ENCODE data around the gene EXOC8. TPM values are rescaled to one million over a fixed set of nuclear protein-coding genes. Genes with fewer than 3 reads are reported as not detected.

Gene EXOC8
- polyA plus RNA-seq, 2 of the 4 experiments (the other 2 are of a cell fraction), result 7.7 to 9.8 TPM

GRCh38 chr1:231359113-231359512 lies 21.5 kb upstream of the EXOC8 start:
- Histone ChIP-seq H3K4me3 (no peak overlapping the region), H3K4me2 (peak overlapping the region; percentile 4; the same call in 1 of the 3 replicates), H3K27ac (no peak overlapping the region), H3K4me1 (peaks cover 37% of the 10 kb centered on the region), H3K9me3 (no peaks in the 10 kb centered on the region)
- DNase-seq (ENCODE audit: low read depth in 1 of 2, low spot score in 1 of 2) (peak in 1 of 2 experiments; percentile 39), ATAC-seq (peak in 1 of 2 experiments; percentile 26; a peak in 1 of 6 replicates), FAIRE-seq (no peak)
- TF ChIP-seq CEBPB (IDR thresholded peaks at IDR 0.05) (peak in 1 of 2 experiments; percentile 48; a peak in 1 of 4 replicates), BCL3 (IDR thresholded peaks at IDR 0.05) (no peak), FOXS1 (CRISPR knock-in tag; IDR thresholded peaks at IDR 0.05) (no peak), FOSL2 (IDR thresholded peaks at IDR 0.05) (no peak), FOSL2 (CRISPR knock-in tag; IDR thresholded peaks at IDR 0.05) (peak; percentile 34)
- CTCF ChIA-PET, result interaction anchor here (1.1 to 6.5 kb wide), 10 partner anchors 12 to 235 kb away, joined by 3 to 54 read pairs (median 6); no protein-coding TSS in a partner anchor
- WGBS (ENCODE audit: missing lambda C conversion rate), result 52% methylated on average over 6 of the region's 6 CpGs
- POLR2A ChIA-PET, result no interaction called here

DNA sequence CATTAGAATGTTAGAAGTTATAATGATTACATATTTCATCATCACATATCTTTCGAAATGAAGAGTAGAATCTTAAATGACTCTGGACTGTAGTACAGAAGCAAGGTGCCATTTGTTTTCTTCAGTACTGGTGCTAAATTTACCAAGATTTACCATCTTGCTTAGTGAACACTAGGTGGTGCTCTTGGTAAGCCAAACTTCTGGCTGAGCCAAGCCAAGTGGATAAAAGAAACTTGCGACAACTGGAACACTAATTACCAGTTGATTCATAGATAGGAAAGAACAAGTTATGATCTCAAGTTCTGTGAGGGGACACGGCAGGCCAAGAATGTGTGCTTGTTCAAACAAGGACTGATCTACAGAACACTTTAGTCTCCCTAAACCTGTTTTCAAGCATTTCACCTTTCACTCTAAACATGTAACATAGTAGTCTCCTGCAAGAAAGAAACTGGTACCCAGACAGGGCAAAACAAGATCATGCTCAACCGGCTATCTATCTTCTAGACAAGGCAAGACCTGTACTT lies 20.2 kb upstream of the EXOC8 start:
- peak; percentile 65 for FAIRE-seq
- peak; percentile 85 to 86 for ATAC-seq
- H3K4me1 ChIP-seq, result peaks cover 38% of the 10 kb centered on the region
- H3K4me2 ChIP-seq, result peak overlapping the region; percentile 56
- DNase-seq (ENCODE audit: low read depth in 1 of 2, low spot score in 1 of 2), result peak; percentile 52 to 73
- no peak for TF ChIP-seq SREBF2 (IDR thresholded peaks at IDR 0.05)
- TF ChIP-seq, protein P1, sequence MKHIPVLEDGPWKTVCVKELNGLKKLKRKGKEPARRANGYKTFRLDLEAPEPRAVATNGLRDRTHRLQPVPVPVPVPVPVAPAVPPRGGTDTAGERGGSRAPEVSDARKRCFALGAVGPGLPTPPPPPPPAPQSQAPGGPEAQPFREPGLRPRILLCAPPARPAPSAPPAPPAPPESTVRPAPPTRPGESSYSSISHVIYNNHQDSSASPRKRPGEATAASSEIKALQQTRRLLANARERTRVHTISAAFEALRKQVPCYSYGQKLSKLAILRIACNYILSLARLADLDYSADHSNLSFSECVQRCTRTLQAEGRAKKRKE (CRISPR knock-in tag; IDR thresholded peaks at IDR 0.05; ENCODE audit: low read depth), result no peak
- TF ChIP-seq KDM5A (IDR thresholded peaks at IDR 0.05), result no peak
- peak; percentile 92 for TF ChIP-seq CTCF (IDR thresholded peaks at IDR 0.05)
- no peak for TF ChIP-seq ZSCAN20 (CRISPR knock-in tag; IDR thresholded peaks at IDR 0.05)
- no peak for TF ChIP-seq ESRRA (IDR thresholded peaks at IDR 0.05; ENCODE audit: borderline replicate concordance, low read length)
- no peak for TF ChIP-seq PBX3 (IDR thresholded peaks at IDR 0.05)
- no peak for TF ChIP-seq CHD2 (IDR thresholded peaks at IDR 0.05; ENCODE audit: low read length, partially characterized antibody)
- TF ChIP-seq TP53 (CRISPR knock-in tag; IDR thresholded peaks at IDR 0.05), result no peak
- peak; percentile 95 to 96 for TF ChIP-seq RAD21 (conservative IDR thresholded peaks at IDR 0.05 in 1 of 2, IDR thresholded peaks at IDR 0.05 in 1 of 2)
- no peak for TF ChIP-seq RNF2 (IDR thresholded peaks at IDR 0.05; ENCODE audit: borderline replicate concordance, low read depth)
- TF ChIP-seq SMC3 (IDR thresholded peaks at IDR 0.05), result peak; percentile 93
- no peaks in the 10 kb centered on the region for H3K9me3 ChIP-seq
- POLR2A ChIA-PET, result interaction anchor here (0.7 to 1.7 kb wide), 3 partner anchors 170 to 1852 kb away, joined by 3 to 5 read pairs (median 5); no protein-coding TSS in a partner anchor
- WGBS (ENCODE audit: missing lambda C conversion rate), result under 1% methylated on average over 4 of the region's 4 CpGs
- H3K27ac ChIP-seq, result peak overlapping the region; percentile 37 to 69; a peak in 5 of 6 replicates
- CTCF ChIA-PET, result interaction anchor here (0.6 to 6.5 kb wide), 56 partner anchors 8 to 270 kb away, joined by 3 to 54 read pairs (median 4); partner anchors contain the start of genes EXOC8 and SPRTN
- no peak overlapping the region for H3K4me3 ChIP-seq
